Subcutaneous abdominal adipose tissue (tissue), 5 donors: ENCODE results near the gene PPP2CA.

Experiments
- H3K27ac ChIP-seq: one replicate; pipeline ENCODE4 v1.7.0; 2013; ENCODE audit warnings: low read depth, mild to moderate bottlenecking, inconsistent platforms, low read length, moderate library complexity
- H3K27me3 ChIP-seq, 5 donors: one replicate each; pipeline ENCODE4 v1.7.0; 2013; ENCODE audit warnings: low read length in 5 of 5, inconsistent platforms in 1 of 5; ENCODE audit not compliant: control insufficient read depth in 5 of 5, insufficient read depth in 4 of 5
- H3K36me3 ChIP-seq, 5 donors: one replicate each; pipeline ENCODE4 v1.7.0; 2013; ENCODE audit warnings: low read length in 5 of 5; ENCODE audit not compliant: control insufficient read depth in 5 of 5, insufficient read depth in 5 of 5
- H3K4me1 ChIP-seq, 5 donors: one replicate each; pipeline ENCODE4 v1.7.0; 2013; ENCODE audit warnings: low read length in 5 of 5, mild to moderate bottlenecking in 3 of 5, moderate library complexity in 1 of 5; ENCODE audit not compliant: control insufficient read depth in 5 of 5, insufficient read depth in 5 of 5
- H3K4me3 ChIP-seq, 5 donors: one replicate each; pipeline ENCODE4 v1.7.0; 2013; ENCODE audit warnings: low read length in 5 of 5, low read depth in 1 of 5
- H3K9ac ChIP-seq, 5 donors: one replicate each; pipeline ENCODE4 v1.7.0; 2013; ENCODE audit warnings: low read length in 5 of 5, mild to moderate bottlenecking in 4 of 5, moderate library complexity in 3 of 5
- H3K9me3 ChIP-seq, 5 donors: one replicate each; pipeline ENCODE4 v1.7.0; 2013; ENCODE audit warnings: low read length in 5 of 5; ENCODE audit not compliant: control insufficient read depth in 5 of 5
- donor health status: healthy.
- donor health status: healthy.
- donor health status: healthy.
- donor health status: healthy.
- donor health status: healthy.

Gene PPP2CA

DNA sequence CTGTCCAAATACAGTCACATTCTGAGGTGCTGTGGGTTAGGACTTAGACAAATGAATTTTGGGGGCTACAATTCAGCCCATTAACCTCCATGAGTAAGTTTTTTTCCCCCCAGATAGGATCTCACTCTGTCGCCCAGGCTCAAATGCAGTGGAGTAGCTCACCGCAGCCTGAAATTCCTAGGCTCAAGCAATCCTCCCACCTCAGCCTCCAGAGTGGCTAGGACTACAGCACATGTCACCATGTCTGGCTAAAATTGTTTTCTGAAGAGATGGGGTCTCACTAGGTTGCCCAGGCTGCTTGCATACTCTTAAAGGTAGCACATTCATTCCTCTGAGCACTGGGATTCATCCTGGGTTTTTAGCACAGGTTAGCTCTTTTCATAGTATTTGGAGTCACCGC, 22.2 kb downstream of the PPP2CA start:
- Histone ChIP-seq H3K36me3 (peaks cover 37 to 58% (median 50%) of the 10 kb centered on the region in 5 donors), H3K27me3 (no peaks in the 10 kb centered on the region), H3K4me3 (no peak overlapping the region), H3K9ac (no peak overlapping the region), H3K9me3 (no peaks in the 10 kb centered on the region), H3K4me1 (no peaks in the 10 kb centered on the region), H3K27ac (no peak overlapping the region)

DNA sequence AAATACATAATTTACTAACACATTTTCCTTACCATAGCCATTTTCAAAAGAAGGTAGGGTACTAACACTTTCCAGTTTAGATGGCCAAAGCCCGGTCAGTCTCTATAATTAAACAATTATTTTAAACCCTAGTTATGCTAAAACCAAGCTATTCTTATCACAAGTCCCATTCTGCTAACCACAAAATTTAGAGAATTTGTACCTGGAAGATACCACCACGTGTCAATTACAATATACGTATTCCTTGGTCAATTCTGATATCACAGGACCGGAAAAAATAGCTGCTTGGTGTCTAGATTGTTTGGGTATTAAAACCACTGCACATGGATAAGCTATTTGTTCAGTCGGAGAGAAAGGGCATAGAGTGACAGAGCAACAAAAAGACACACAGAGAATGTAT, 30.2 kb downstream of the PPP2CA start:
- Histone ChIP-seq H3K36me3 (peaks cover 38 to 54% (median 46%) of the 10 kb centered on the region in 5 donors), H3K9me3 (no peaks in the 10 kb centered on the region), H3K27me3 (no peaks in the 10 kb centered on the region), H3K4me1 (no peaks in the 10 kb centered on the region), H3K27ac (no peak overlapping the region), H3K4me3 (no peak overlapping the region), H3K9ac (no peak overlapping the region)

DNA sequence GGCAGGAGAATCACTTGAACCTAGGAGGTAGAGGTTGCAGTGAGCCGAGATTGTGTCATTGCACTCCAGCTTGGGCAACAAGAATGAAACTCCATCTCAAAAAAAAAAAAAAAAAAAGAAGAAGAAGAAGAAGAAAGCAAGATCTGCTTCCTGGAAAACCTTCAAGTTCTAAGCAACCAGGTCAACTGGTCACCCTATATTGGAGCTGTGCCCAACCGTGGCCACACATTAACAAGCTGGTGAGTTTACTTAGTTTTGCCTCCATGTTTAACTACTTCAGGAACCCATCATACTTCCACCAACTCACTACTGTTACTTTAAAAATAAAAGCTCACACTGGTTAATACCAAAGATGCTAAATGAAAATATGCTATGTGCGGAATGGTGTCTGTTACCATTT, 36.8 kb downstream of the PPP2CA start:
- Histone ChIP-seq H3K36me3 (no peaks in the 10 kb centered on the region), H3K9ac (no peak overlapping the region)

DNA sequence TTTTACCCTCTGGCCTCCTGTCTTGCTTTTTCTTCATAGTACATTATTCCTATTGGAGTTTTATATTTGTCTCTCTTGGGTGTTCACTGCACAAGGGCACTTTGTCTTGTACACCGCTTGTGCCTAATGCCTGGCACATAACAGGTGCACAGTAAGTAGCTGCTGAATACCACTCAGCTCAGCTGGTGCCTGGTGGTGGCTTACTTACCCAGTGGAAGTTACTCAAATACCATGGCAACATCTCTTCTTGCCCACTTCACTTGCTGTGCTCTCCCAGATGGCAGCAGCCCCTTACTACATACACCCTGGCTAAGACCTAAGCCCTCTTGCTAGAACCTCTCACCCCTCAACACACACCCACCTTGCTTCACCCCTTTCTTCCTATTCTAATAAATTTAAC, 37.8 kb downstream of the PPP2CA start:
- no peaks in the 10 kb centered on the region for H3K36me3 ChIP-seq
- H3K27ac ChIP-seq, result no peak overlapping the region
- no peak overlapping the region for H3K9ac ChIP-seq
- H3K9me3 ChIP-seq, result no peaks in the 10 kb centered on the region
- H3K4me3 ChIP-seq, result no peak overlapping the region
- H3K27me3 ChIP-seq, result no peaks in the 10 kb centered on the region
- peaks cover 0 to 2% (median 0%) of the 10 kb centered on the region in 5 donors for H3K4me1 ChIP-seq

More for the DNA sequence above, 36.8 kb downstream of the PPP2CA start:
- no peaks in the 10 kb centered on the region for H3K27me3 ChIP-seq
- no peaks in the 10 kb centered on the region for H3K9me3 ChIP-seq
- H3K27ac ChIP-seq, result no peak overlapping the region
- peaks cover 0 to under 1% (median 0%) of the 10 kb centered on the region in 5 donors for H3K4me1 ChIP-seq
- H3K4me3 ChIP-seq, result no peak overlapping the region

DNA sequence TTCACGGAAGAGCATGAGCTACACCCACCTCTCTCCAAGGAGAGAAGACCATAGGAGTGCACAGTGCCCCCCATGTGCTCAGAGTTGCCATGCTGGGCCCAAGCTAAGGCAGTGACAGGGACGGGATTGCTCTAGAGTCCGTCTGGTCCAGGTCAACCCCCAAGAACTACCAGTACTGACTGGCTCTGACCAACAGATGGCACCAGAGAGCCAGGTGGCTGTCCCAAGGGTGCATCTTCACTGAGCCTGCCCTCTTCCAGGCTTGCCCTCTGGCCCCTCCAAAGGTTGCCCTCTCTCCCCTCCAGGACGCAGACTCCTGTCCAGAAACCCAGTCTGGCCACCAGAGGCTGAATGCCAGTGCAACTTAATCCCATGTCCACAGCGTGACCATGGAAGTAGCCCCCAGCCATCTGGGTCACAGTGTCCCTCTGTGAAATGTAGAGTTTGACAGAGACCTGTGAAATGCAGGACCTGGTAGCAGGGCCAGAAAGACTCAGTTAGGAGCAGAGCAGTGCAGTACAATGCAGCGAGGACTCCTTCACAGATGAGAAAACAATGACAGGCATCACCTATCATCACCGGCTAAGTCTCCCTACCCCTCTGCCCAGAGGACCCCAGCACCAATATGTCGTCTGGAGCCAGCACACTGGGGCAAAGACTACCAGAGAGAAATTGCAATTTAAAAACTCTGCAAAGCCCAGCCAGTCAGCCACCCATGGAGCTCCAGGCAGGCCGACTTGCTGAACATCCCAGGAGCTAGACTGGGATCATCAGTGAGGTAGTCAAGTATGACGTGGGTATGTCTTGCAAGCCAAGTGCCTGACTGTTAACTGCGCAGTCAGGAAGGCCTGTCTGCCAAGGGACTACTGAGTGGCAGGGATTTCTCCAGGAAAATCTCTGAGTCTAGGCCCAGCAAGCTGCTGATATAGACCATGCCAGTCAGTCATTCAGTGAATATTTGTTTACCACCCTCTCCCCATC, 41.4 kb downstream of the PPP2CA start:
- Histone ChIP-seq H3K27me3 (no peaks in the 10 kb centered on the region), H3K4me1 (peaks cover 0 to 2% (median 0%) of the 10 kb centered on the region in 5 donors), H3K9me3 (no peaks in the 10 kb centered on the region), H3K9ac (no peak overlapping the region), H3K4me3 (no peak overlapping the region), H3K36me3 (no peaks in the 10 kb centered on the region), H3K27ac (no peak overlapping the region)

DNA sequence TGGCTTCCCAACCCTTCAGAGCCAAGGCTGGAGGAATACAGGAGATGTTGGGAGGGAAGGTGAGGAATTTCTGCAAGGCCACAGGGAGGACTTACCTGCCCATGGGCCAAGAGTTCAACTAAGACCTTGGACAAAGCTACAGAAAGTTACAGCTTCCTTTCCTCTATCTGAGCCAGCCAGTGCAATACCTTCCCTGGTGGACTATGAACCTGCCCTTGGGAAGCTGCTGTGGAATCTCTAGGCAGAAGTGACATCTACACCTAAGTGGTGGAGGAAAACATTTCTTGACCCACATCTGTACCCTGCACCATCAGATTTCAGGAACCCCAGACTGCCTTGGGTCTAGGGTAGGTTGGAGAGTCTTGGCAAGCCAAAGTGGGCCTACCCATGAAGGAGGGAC, 42.4 kb downstream of the PPP2CA start:
- no peaks in the 10 kb centered on the region for H3K27me3 ChIP-seq
- no peaks in the 10 kb centered on the region for H3K36me3 ChIP-seq
- H3K27ac ChIP-seq, result no peak overlapping the region
- H3K9me3 ChIP-seq, result no peaks in the 10 kb centered on the region
- no peak overlapping the region for H3K4me3 ChIP-seq
- H3K9ac ChIP-seq, result no peak overlapping the region
- peaks cover 0 to 2% (median 0%) of the 10 kb centered on the region in 5 donors for H3K4me1 ChIP-seq

DNA sequence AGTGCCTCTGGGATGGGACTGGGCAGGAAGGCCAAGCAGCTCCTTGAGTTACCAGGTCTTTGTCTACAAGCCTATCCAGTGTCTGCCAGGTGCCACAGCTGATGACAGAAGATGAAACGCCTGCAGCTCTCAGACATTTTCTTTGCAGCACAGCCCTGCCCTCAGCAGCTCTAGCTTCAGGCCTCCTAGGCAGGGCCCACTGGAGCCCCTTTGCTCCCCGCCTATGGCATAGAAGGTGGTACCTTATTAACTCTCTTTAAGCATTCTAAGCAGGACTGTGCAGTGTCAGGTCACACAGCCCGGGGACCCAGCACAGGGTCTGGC, 47.8 kb downstream of the PPP2CA start:
- Histone ChIP-seq H3K4me3 (peak overlapping the region; percentile 33 to 98 (median 96)), H3K36me3 (peaks cover 0 to 5% (median 3%) of the 10 kb centered on the region in 5 donors), H3K4me1 (peaks cover 2 to 36% (median 27%) of the 10 kb centered on the region in 5 donors), H3K27me3 (no peaks in the 10 kb centered on the region), H3K9ac (peak overlapping the region in 1 of 5 donors; percentile 96), H3K9me3 (no peaks in the 10 kb centered on the region), H3K27ac (no peak overlapping the region)

DNA sequence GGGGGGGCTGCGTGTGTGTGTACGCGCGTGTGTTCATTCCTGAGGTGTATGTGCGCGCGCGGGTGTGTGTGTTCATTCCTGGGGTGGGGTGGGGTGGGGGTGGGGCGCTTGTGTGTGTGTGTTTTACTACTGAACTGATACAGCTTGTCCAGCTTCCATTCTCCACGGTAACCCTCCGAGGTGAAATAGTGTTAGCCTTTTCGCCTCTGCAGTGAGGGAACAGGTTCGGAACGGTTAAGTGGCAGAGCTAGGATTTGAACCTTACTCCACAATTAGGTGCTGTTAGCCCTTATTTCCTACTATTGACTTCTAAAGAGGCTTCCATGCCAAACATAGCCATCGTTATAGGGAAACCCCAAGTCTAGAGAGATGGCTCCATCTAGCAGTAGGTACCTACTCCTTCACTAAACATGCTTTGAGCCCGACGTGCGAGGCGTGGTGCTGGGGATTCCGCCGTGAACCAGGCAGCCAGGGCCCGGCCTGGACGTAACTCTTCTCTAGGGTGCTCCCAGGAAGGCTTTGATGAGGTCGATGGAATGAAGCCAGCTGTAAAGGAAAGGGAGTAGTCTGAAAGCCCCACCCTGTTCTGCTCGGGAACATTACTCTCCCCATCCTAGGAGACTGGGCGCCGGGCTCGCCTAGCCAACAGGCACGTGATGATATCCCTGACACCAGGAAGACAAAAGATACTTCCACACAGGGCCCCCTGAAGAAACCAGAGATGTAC, 48.3 kb downstream of the PPP2CA start:
- H3K36me3 ChIP-seq, result peaks cover 0 to 7% (median 6%) of the 10 kb centered on the region in 5 donors
- H3K27me3 ChIP-seq, result no peaks in the 10 kb centered on the region
- H3K9ac ChIP-seq, result peak overlapping the region in 4 of 5 donors; percentile 96 to 100 (median 98)
- H3K4me1 ChIP-seq, result peaks cover 2 to 36% (median 27%) of the 10 kb centered on the region in 5 donors
- peak overlapping the region; percentile 98 for H3K27ac ChIP-seq
- no peaks in the 10 kb centered on the region for H3K9me3 ChIP-seq
- H3K4me3 ChIP-seq, result peak overlapping the region; percentile 82 to 98 (median 96)

DNA sequence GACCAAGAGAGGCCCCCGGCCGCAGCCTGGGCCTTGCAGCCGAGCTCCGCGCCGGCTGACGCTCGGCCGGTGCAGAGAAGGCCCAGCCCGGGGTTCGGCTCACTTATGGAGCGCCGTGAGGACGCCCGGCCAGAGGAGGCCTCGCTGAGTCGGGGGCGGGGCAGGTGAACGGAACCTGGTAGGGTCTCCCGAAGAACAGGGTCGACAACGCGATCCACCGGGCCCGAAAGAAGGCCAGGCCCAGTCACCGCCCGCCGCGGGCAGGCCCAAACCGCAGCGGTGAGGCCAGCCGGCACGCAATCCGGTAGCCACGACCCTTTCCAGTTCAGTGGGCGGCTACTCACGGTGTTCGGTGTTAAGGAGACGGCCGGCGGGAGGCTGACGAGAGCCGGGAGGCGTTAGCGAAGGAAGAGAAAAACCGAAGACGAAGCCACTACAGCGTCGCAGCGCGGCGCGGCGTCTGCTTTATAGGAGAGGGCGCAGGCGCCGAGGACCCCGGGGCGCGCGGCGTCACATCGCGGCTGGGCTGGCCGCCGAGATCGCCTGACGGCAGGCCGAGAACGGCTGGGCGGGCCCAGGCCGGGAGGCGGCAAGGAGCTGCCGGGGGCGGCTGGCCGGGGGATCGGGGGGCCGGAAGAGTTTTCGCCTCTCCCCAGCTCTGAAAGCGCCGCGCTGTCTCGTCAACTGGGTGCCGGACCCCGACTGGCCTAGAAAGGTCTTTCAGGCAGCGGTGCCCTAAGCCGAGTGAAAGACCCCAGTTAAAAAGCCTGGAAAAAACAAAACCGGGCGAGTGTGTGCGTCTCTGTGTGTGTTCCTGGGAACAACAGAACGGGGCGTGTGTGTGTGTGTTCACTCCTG, 49.1 kb downstream of the PPP2CA start, which contains the start of gene SKP1:
Gene SKP1, minus strand, starts transcription at position 440 of the 858 bp plus-strand sequence. CDS start 2,928 bp downstream, outside the sequence.
- H3K9ac ChIP-seq, result peak within 1 kb of the TSS; percentile 91 to 100 (median 98)
- peak within 1 kb of the TSS; percentile 94 to 98 (median 96) for H3K4me3 ChIP-seq
- peak within 1 kb of the TSS; percentile 98 for H3K27ac ChIP-seq
- H3K27me3 ChIP-seq, result no peaks in the 10 kb centered on the region
- H3K36me3 ChIP-seq, result peaks cover 4 to 15% (median 14%) of the 10 kb centered on the region in 5 donors
- H3K4me1 ChIP-seq, result peaks cover 2 to 36% (median 27%) of the 10 kb centered on the region in 5 donors
- no peaks in the 10 kb centered on the region for H3K9me3 ChIP-seq
